ENCODE measurements around the gene GABRR1. TPM values are rescaled to one million over a fixed set of nuclear protein-coding genes. Genes with fewer than 3 reads are reported as not detected.

GABRR1 gene
- total and polyA plus RNA-seq, 2 of the 13 experiments (the other 11 are each of a cell fraction or from before 2014, with no cell fraction given) = not detected

GRCh38 chr6:89180112-89180511 is 37.0 kb downstream of the GABRR1 start:
- no peak overlapping the region for H3K9ac ChIP-seq (ENCODE audit: insufficient read depth, low read depth, low read length)
- intact Hi-C loops (cut with micrococcal nuclease; ENCODE audit: unreplicated experiment) = no loop called here
- no peaks in the 10 kb centered on the region for H3K4me1 ChIP-seq (ENCODE audit: insufficient read depth, low read length)
- ChIA-PET CTCF (ENCODE audit: low intra/inter-chr PET ratio, low total read pairs) (no interaction called here), POLR2A (no interaction called here)
- no peak overlapping the region for H3K27ac ChIP-seq (ENCODE audit: extremely low read length, insufficient read depth, low read length)
- DNase-seq (ENCODE audit: low spot score) (no peak), ATAC-seq (no peak), FAIRE-seq (no peak)
- H3K36me3 ChIP-seq (replicated peaks in 1 of 2; ENCODE audit: control insufficient read depth in 1 of 2, insufficient read depth in 2 of 2, low read length in 2 of 2) = no peaks in the 10 kb centered on the region
- H2AFZ ChIP-seq (ENCODE audit: low read length) = no peak overlapping the region
- no peaks in the 10 kb centered on the region for H3K9me3 ChIP-seq (ENCODE audit: low read length)
- H3K79me2 ChIP-seq (ENCODE audit: insufficient read depth, low read length) = no peaks in the 10 kb centered on the region
- H4K20me1 ChIP-seq (ENCODE audit: insufficient read depth, low read length) = no peaks in the 10 kb centered on the region
- H3K4me2 ChIP-seq (ENCODE audit: low read depth, low read length) = no peak overlapping the region
- no peak overlapping the region for H3K4me3 ChIP-seq (replicated peaks in 1 of 3; ENCODE audit: insufficient read depth in 1 of 3, low read depth in 2 of 3, low read length in 3 of 3)
- TF ChIP-seq TMF1 (CRISPR knock-in tag; IDR thresholded peaks at IDR 0.05; ENCODE audit: low read depth) (no peak), ZNF557 (CRISPR knock-in tag; IDR thresholded peaks at IDR 0.05) (no peak), ZSCAN12 (CRISPR knock-in tag; IDR thresholded peaks at IDR 0.05) (no peak), FUBP1 (CRISPR knock-in tag; IDR thresholded peaks at IDR 0.05; ENCODE audit: borderline replicate concordance) (no peak), SPEN (CRISPR knock-in tag; IDR thresholded peaks at IDR 0.05; ENCODE audit: low read depth) (no peak), HES4 (CRISPR knock-in tag; IDR thresholded peaks at IDR 0.05; ENCODE audit: borderline replicate concordance) (no peak), ZBTB8A (CRISPR knock-in tag; IDR thresholded peaks at IDR 0.05; ENCODE audit: borderline replicate concordance, low read depth) (no peak), ZNF24 (IDR thresholded peaks at IDR 0.05) (no peak), ZBTB33 (CRISPR knock-in tag; IDR thresholded peaks at IDR 0.05) (no peak), ZNF737 (CRISPR knock-in tag; IDR thresholded peaks at IDR 0.05; ENCODE audit: borderline replicate concordance) (no peak), ZNF749 (CRISPR knock-in tag; IDR thresholded peaks at IDR 0.05; ENCODE audit: borderline replicate concordance) (no peak), ADNP (CRISPR knock-in tag; IDR thresholded peaks at IDR 0.05) (no peak), ATF3 (CRISPR knock-in tag; IDR thresholded peaks at IDR 0.05) (no peak), AGO1 (IDR thresholded peaks at IDR 0.05; ENCODE audit: low read depth, low read length, poor library complexity, severe bottlenecking) (no peak), ZNF251 (CRISPR knock-in tag; IDR thresholded peaks at IDR 0.05) (no peak), TP53 (CRISPR knock-in tag; conservative IDR thresholded peaks at IDR 0.05) (no peak)
- in situ Hi-C loops (cut with HindIII; ENCODE audit: extremely low pct_ligation_motif_present, low pct_unique_long_range_greater_than_20kb) = no loop called here
- BruUV-seq (replicated peaks) = no TSS peak
- peaks cover 0 to 1% of the 10 kb centered on the region in 2 experiments; a peak in 2 of 5 replicates for H3K27me3 ChIP-seq (ENCODE audit: control insufficient read depth in 1 of 2, insufficient read depth in 2 of 2, low read length in 2 of 2)
- WGBS (ENCODE audit: low lambda C conversion rate) = 50% methylated on average over 13 of the region's 13 CpGs
